Measurements from ENCODE around the gene CHST1.

Gene CHST1, protein sequence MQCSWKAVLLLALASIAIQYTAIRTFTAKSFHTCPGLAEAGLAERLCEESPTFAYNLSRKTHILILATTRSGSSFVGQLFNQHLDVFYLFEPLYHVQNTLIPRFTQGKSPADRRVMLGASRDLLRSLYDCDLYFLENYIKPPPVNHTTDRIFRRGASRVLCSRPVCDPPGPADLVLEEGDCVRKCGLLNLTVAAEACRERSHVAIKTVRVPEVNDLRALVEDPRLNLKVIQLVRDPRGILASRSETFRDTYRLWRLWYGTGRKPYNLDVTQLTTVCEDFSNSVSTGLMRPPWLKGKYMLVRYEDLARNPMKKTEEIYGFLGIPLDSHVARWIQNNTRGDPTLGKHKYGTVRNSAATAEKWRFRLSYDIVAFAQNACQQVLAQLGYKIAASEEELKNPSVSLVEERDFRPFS

DNA sequence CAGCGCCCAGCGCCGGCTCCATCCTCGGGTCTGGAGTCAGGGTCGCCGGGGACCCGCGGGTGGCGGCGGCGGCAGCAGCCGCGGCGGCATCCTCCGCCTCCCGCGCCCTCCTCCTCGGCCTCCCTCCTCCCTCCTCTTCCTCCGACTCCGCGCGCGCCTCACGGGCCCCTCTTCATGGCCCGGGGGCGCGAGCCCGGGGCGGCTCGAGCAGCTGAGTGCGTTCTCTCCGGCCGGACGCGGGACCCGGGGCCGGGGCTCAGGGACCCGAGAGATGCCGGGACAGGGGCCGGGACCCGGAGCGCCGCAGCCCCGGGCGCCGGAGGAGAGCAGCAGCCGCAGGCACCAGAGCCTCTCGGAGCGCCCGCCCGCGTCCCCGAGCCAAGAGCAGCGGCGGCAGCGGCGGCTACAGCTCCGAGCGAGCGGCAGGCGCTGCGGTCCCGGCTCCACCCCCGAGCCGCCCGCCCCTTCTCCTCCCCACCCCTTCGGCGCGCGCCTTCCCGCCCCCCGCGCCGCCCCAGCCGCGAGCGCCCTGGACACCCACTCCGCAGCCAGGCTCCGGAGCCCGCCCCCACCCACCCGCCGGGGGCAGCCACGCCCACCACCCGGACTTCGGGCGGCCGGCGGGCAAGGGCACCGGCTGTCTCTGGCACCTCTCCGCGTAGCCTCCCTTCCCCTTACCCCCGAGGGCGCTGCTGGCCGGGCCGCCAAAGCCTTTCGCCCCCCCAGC is at the start of gene CHST1:
Gene CHST1, minus strand, starts transcription at position 417 of the 727 bp plus-strand sequence. CDS start 14,699 bp downstream, outside the sequence.
- Histone ChIP-seq H3K27me3 (ENCODE audit: control insufficient read depth in 1 of 2, insufficient read depth in 2 of 2, low read length in 2 of 2) (peaks cover 35 to 36% of the 10 kb centered on the region in 2 donors), H3K36me3 (ENCODE audit: control insufficient read depth in 2 of 2, insufficient read depth in 2 of 2, low read length in 2 of 2) (no peaks in the 10 kb centered on the region), H3K4me3 (ENCODE audit: low read length in 2 of 2) (peak within 1 kb of the TSS in 1 of 2 donors; percentile 72), H3K9ac (ENCODE audit: low read length in 2 of 2) (peak within 1 kb of the TSS in 1 of 2 donors; percentile 29), H3K4me1 (ENCODE audit: control insufficient read depth, insufficient read depth, low read length) (peaks cover 17% of the 10 kb centered on the region), H3K9me3 (ENCODE audit: control insufficient read depth in 2 of 2, low read length in 2 of 2) (no peaks in the 10 kb centered on the region), H3K27ac (ENCODE audit: low read length) (no peak within 1 kb of the TSS)

DNA sequence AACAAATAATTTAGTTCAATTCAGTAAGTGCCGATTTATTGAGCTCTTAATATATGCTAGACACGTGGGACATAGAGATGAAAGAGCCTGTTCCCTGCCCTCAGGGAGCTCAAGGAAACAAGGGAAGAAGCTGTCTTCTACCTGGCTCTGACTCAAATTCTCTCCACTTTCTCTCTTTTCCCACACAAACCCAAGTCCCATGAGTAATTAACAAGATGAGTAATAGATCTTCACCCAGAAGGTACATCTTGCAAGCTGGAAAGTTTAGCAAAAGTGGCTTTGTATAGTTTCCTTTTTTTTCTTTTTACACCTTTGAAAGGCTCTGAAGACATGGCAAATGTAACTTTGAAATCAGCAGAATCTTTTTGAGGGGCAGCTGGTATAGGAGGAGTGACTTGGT is 48.2 kb upstream of the CHST1 start:
- Histone ChIP-seq H3K9ac (ENCODE audit: low read length in 2 of 2) (no peak overlapping the region), H3K27me3 (ENCODE audit: control insufficient read depth in 1 of 2, insufficient read depth in 2 of 2, low read length in 2 of 2) (peaks cover 0 to 6% of the 10 kb centered on the region in 2 donors), H3K36me3 (ENCODE audit: control insufficient read depth in 2 of 2, insufficient read depth in 2 of 2, low read length in 2 of 2) (no peaks in the 10 kb centered on the region), H3K9me3 (ENCODE audit: control insufficient read depth in 2 of 2, low read length in 2 of 2) (no peaks in the 10 kb centered on the region), H3K4me1 (ENCODE audit: control insufficient read depth, insufficient read depth, low read length) (no peaks in the 10 kb centered on the region), H3K27ac (ENCODE audit: low read length) (no peak overlapping the region), H3K4me3 (ENCODE audit: low read length in 2 of 2) (no peak overlapping the region)

DNA sequence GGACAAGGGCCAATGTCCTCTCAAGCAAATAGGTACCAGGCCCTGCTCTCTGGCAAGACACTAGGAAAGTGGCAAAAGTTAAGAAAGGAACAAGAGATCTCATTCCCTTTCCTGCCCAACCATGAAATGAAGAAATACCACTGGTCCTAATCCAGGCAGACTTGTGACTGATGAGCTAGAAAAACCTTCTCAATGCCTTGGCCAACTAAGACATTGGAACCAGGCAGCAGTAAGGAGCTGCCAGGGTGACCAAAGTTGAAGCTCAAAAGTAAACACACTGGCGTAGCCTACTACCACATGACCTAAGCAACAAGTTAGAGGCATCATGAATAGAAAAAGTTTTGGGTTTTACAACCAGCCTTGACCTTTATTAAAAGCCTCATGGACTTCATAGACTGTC is 45.1 kb upstream of the CHST1 start:
- H3K9ac ChIP-seq (ENCODE audit: low read length in 2 of 2), result no peak overlapping the region
- no peaks in the 10 kb centered on the region for H3K36me3 ChIP-seq (ENCODE audit: control insufficient read depth in 2 of 2, insufficient read depth in 2 of 2, low read length in 2 of 2)
- no peak overlapping the region for H3K4me3 ChIP-seq (ENCODE audit: low read length in 2 of 2)
- H3K27ac ChIP-seq (ENCODE audit: low read length), result no peak overlapping the region
- peaks cover 0 to 4% of the 10 kb centered on the region in 2 donors for H3K27me3 ChIP-seq (ENCODE audit: control insufficient read depth in 1 of 2, insufficient read depth in 2 of 2, low read length in 2 of 2)
- no peaks in the 10 kb centered on the region for H3K4me1 ChIP-seq (ENCODE audit: control insufficient read depth, insufficient read depth, low read length)
- no peaks in the 10 kb centered on the region for H3K9me3 ChIP-seq (ENCODE audit: control insufficient read depth in 2 of 2, low read length in 2 of 2)

DNA sequence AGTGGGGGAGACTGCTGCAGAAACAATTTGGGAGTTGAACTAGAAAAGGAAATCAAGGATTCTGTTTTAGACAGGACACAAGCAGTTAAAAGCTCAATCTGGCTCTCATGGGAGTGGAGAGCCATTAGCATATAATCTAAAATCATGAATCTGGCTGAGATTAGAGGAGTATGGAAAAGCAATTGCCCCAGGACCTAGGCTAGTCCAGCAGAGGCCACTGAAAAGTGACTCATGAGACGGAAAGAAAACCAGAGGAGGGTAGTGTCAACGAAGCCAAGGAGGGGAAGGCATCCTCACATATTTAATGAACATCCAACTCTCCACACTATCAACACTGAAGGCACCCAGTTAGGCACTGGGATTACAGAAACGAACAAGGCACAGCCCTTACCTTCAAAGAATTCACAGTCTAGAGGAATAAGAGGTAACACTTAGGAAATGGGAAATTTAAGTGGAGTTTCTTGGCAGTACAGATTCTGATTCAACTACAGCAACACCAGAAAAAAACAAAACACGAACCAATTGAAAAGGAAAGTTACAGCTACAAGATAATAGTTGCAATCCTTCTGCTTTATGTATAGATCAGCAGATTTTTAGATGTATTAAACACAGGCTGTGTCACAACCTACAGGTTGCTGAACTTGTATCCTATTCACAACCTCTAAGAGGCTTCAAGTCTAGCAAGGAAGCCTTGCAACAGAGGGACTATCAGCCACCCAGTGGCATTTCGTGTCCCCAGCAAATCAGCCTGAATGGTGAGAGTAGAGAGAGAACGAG is 43.7 kb upstream of the CHST1 start:
- no peaks in the 10 kb centered on the region for H3K4me1 ChIP-seq (ENCODE audit: control insufficient read depth, insufficient read depth, low read length)
- H3K36me3 ChIP-seq (ENCODE audit: control insufficient read depth in 2 of 2, insufficient read depth in 2 of 2, low read length in 2 of 2), result no peaks in the 10 kb centered on the region
- no peak overlapping the region for H3K27ac ChIP-seq (ENCODE audit: low read length)
- no peak overlapping the region for H3K9ac ChIP-seq (ENCODE audit: low read length in 2 of 2)
- peaks cover 3% of the 10 kb centered on the region in 2 donors for H3K27me3 ChIP-seq (ENCODE audit: control insufficient read depth in 1 of 2, insufficient read depth in 2 of 2, low read length in 2 of 2)
- no peaks in the 10 kb centered on the region for H3K9me3 ChIP-seq (ENCODE audit: control insufficient read depth in 2 of 2, low read length in 2 of 2)
- H3K4me3 ChIP-seq (ENCODE audit: low read length in 2 of 2), result no peak overlapping the region

DNA sequence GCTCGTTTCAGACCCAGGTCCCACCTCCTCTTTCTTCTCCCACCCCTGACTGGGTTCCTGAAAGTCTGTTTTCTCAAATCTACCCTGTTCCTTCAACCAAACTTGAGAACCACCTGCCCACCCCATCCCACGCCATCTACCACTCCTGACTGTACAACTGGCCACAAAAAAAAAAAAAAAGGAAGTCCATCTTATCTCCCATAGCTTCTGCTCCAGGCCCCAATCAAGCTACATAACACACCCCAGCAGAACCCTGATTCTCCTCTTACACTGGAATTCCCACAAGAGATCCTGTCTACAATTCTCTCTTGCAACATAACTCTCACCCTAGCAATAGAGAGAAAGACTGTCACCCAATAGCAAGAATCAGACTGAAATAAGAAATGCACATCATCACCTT is 39.2 kb upstream of the CHST1 start:
- H3K36me3 ChIP-seq (ENCODE audit: control insufficient read depth in 2 of 2, insufficient read depth in 2 of 2, low read length in 2 of 2), result no peaks in the 10 kb centered on the region
- H3K4me1 ChIP-seq (ENCODE audit: control insufficient read depth, insufficient read depth, low read length), result no peaks in the 10 kb centered on the region
- H3K27ac ChIP-seq (ENCODE audit: low read length), result no peak overlapping the region
- H3K9ac ChIP-seq (ENCODE audit: low read length in 2 of 2), result no peak overlapping the region
- peaks cover 3% of the 10 kb centered on the region in 2 donors for H3K27me3 ChIP-seq (ENCODE audit: control insufficient read depth in 1 of 2, insufficient read depth in 2 of 2, low read length in 2 of 2)
- H3K4me3 ChIP-seq (ENCODE audit: low read length in 2 of 2), result no peak overlapping the region
- H3K9me3 ChIP-seq (ENCODE audit: control insufficient read depth in 2 of 2, low read length in 2 of 2), result no peaks in the 10 kb centered on the region

DNA sequence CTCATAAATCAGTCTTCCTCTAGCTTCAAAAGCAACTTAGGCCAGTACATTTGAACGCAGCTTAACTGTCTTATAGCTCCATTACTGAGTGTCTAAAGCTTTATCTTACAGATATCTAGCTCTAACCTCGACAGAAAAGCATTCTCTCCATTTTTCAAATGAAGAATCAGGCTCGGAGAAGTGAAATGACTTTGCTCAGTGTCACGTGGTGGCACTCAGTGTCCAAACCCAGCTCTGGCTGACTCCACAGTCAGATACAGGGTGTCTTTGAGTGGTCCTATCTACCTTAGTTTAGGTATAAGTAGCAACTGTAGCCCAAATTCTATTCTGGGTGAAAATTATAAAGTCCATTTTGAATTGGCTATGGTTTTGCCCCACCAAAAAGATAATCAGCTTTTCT is 38.7 kb upstream of the CHST1 start:
- no peak overlapping the region for H3K4me3 ChIP-seq (ENCODE audit: low read length in 2 of 2)
- no peaks in the 10 kb centered on the region for H3K4me1 ChIP-seq (ENCODE audit: control insufficient read depth, insufficient read depth, low read length)
- no peaks in the 10 kb centered on the region for H3K9me3 ChIP-seq (ENCODE audit: control insufficient read depth in 2 of 2, low read length in 2 of 2)
- H3K36me3 ChIP-seq (ENCODE audit: control insufficient read depth in 2 of 2, insufficient read depth in 2 of 2, low read length in 2 of 2), result no peaks in the 10 kb centered on the region
- peaks cover 3% of the 10 kb centered on the region in 2 donors for H3K27me3 ChIP-seq (ENCODE audit: control insufficient read depth in 1 of 2, insufficient read depth in 2 of 2, low read length in 2 of 2)
- H3K27ac ChIP-seq (ENCODE audit: low read length), result no peak overlapping the region
- H3K9ac ChIP-seq (ENCODE audit: low read length in 2 of 2), result no peak overlapping the region

DNA sequence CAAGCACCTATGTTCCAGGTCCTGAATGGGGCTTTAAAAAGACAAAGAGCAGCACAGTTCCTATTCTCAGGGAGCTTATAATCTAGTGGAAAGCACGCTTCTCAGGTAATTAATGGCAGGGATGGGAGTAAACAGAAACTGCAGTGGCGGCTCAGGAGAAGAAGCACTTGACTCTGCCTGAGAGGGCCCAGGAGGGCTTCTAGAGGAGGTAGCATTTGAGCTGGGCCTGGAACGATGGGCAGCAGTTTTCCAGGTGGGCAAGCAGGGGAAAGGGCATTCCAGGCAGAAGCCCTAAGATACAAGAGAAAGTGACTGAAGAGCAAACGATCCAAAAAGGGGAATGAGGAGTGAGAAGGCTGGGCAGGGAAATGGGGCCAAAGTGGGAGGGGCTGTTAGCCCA is 37.1 kb upstream of the CHST1 start:
- Histone ChIP-seq H3K27me3 (ENCODE audit: control insufficient read depth in 1 of 2, insufficient read depth in 2 of 2, low read length in 2 of 2) (peaks cover 0 to 3% of the 10 kb centered on the region in 2 donors), H3K4me3 (ENCODE audit: low read length in 2 of 2) (no peak overlapping the region)

DNA sequence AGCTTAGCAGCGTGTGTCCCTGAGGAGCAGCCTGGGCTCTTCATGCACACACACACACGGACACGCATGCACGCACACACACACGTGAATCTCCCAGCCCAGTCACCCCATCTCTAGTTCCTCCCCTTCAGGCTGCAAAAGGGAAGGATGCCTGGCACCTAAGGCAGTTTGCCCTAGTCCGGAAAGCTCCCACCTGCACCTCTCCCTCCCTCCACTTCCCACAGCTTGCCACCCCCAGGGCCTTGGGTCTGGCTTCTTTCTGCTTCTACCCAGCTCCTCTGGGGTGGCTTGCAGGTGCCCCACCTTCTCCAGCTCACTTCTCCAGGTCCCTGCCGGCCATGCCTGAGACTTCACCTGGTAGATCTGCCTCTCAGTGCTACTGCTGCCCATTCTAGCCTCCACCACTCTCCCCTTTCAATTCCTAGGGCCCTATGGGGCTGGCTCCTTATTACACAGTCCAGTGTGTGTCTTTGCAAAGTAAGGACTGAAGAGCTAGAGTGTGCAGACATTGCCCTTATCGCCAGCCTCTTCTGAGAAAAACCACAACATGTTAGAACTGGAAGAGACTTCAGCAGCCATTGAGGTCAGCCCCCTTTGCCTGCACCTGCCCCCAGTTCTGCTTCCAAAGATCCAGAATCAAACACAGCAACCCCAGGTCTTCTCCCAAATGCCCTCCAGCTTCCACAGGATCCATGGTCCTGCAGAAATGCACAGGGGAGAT is 33.5 kb upstream of the CHST1 start:
- Histone ChIP-seq H3K9me3 (ENCODE audit: control insufficient read depth in 2 of 2, low read length in 2 of 2) (no peaks in the 10 kb centered on the region), H3K4me3 (ENCODE audit: low read length in 2 of 2) (no peak overlapping the region), H3K4me1 (ENCODE audit: control insufficient read depth, insufficient read depth, low read length) (no peaks in the 10 kb centered on the region), H3K36me3 (ENCODE audit: control insufficient read depth in 2 of 2, insufficient read depth in 2 of 2, low read length in 2 of 2) (no peaks in the 10 kb centered on the region), H3K27me3 (ENCODE audit: control insufficient read depth in 1 of 2, insufficient read depth in 2 of 2, low read length in 2 of 2) (no peaks in the 10 kb centered on the region), H3K9ac (ENCODE audit: low read length in 2 of 2) (no peak overlapping the region), H3K27ac (ENCODE audit: low read length) (no peak overlapping the region)

More for the DNA sequence above, 37.1 kb upstream of the CHST1 start:
- H3K9me3 ChIP-seq (ENCODE audit: control insufficient read depth in 2 of 2, low read length in 2 of 2), result no peaks in the 10 kb centered on the region
- no peaks in the 10 kb centered on the region for H3K4me1 ChIP-seq (ENCODE audit: control insufficient read depth, insufficient read depth, low read length)
- H3K36me3 ChIP-seq (ENCODE audit: control insufficient read depth in 2 of 2, insufficient read depth in 2 of 2, low read length in 2 of 2), result no peaks in the 10 kb centered on the region
- H3K27ac ChIP-seq (ENCODE audit: low read length), result no peak overlapping the region
- H3K9ac ChIP-seq (ENCODE audit: low read length in 2 of 2), result no peak overlapping the region

DNA sequence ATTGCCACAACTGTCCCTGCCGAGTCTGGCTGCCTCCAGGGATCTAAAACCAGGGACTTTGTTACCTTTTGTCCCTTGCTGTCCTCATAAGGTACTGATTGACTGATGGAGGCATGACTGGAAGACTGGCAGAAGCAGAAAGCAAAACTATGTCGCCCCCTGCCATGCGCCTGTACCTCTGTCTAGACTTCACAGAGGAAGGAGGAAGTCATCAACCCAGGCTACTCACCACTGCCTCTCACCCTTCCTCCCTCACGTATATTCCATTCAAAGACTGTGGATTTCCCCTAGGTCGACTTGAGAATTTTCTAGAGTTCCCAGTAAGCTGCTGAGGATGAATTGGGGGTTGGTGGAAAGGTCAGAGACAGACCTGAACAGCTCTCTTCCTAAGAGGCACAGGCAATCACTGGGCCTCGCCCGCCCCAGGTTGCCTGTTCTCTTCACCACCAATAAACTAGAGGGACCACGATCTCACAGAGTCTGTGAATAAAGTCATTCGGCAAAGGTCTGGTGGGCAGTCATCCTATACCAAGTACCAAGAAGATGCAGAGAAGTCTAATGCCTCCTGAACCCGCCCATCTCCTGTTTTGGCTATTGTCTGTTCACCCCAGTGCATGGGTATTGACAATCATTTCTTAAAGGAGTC is 27.5 kb upstream of the CHST1 start:
- no peaks in the 10 kb centered on the region for H3K27me3 ChIP-seq (ENCODE audit: control insufficient read depth in 1 of 2, insufficient read depth in 2 of 2, low read length in 2 of 2)
- H3K4me3 ChIP-seq (ENCODE audit: low read length in 2 of 2), result no peak overlapping the region
- no peaks in the 10 kb centered on the region for H3K9me3 ChIP-seq (ENCODE audit: control insufficient read depth in 2 of 2, low read length in 2 of 2)
- H3K36me3 ChIP-seq (ENCODE audit: control insufficient read depth in 2 of 2, insufficient read depth in 2 of 2, low read length in 2 of 2), result no peaks in the 10 kb centered on the region
- no peaks in the 10 kb centered on the region for H3K4me1 ChIP-seq (ENCODE audit: control insufficient read depth, insufficient read depth, low read length)
- no peak overlapping the region for H3K9ac ChIP-seq (ENCODE audit: low read length in 2 of 2)
- H3K27ac ChIP-seq (ENCODE audit: low read length), result no peak overlapping the region
